H1 (cell line): Measurements from ENCODE around the gene DEFB119. TPM values are rescaled to one million over a fixed set of nuclear protein-coding genes. Genes with fewer than 3 reads are reported as not detected.

Experiments used
- CTCF ChIA-PET: fragments of 300-600 bp; sonication (Branson Sonifier 250); formaldehyde crosslinking; loops from one replicate; lab custom pipeline; 2021; ENCODE audit not compliant: partially characterized antibody; lab: Charles Lee
- POLR2A ChIA-PET: fragments of 300-600 bp; sonication (Branson Sonifier 250); formaldehyde crosslinking; loops from one replicate; lab custom pipeline; 2021; ENCODE audit warnings: inconsistent platforms; ENCODE audit not compliant: partially characterized antibody; lab: Charles Lee
- DNase-seq, 2 experiments: peaks; one replicate each; pipeline versions ENCODE4 v3.0.0 to v3.0.0-alpha.2; 2010 to 2022; ENCODE audit warnings: low spot score in 2 of 2, low read depth in 1 of 2, mixed read lengths in 1 of 2
- FAIRE-seq: peaks from 2 replicates; lab custom pipeline; 2011; peaks lifted over from hg19 to GRCh38; lab: Jason Lieb, UNC
- H2AFZ ChIP-seq: 2 replicates; pipeline ENCODE4 v1.8.1; 2012; ENCODE audit warnings: low read length, inconsistent platforms
- H2AK5ac ChIP-seq: 2 replicates; pipeline ENCODE4 v1.6.1; 2013; ENCODE audit warnings: low read depth, low read length
- H2BK120ac ChIP-seq: replicated peaks from 2 replicates; pipeline ENCODE3; 2013; ENCODE audit warnings: low read depth, low read length, inconsistent platforms
- H2BK12ac ChIP-seq: 2 replicates; pipeline ENCODE4 v1.6.1; 2013; ENCODE audit warnings: low read depth, low read length
- H2BK15ac ChIP-seq: 2 replicates; pipeline ENCODE4 v1.6.1; 2013; ENCODE audit warnings: low read length
- H2BK20ac ChIP-seq: 2 replicates; pipeline ENCODE4 v1.6.1; 2013; ENCODE audit warnings: low read length
- H2BK5ac ChIP-seq: 2 replicates; pipeline ENCODE4 v1.6.1; 2013; ENCODE audit warnings: low read depth, low read length
- H3K14ac ChIP-seq: 2 replicates; pipeline ENCODE4 v1.6.1; 2013; ENCODE audit warnings: inconsistent platforms; ENCODE audit not compliant: insufficient read length
- H3K18ac ChIP-seq: 2 replicates; pipeline ENCODE4 v1.6.1; 2013; ENCODE audit warnings: low read length; ENCODE audit errors: extremely low read depth
- H3K23ac ChIP-seq: 2 replicates; pipeline ENCODE4 v1.6.1; 2013; ENCODE audit warnings: inconsistent platforms; ENCODE audit not compliant: insufficient read length
- H3K23me2 ChIP-seq: 2 replicates; pipeline ENCODE4 v1.6.1; 2013; ENCODE audit warnings: low read depth, low read length
- H3K27ac ChIP-seq: 2 replicates; pipeline ENCODE4 v1.6.1; 2011; ENCODE audit warnings: low read depth, low read length, inconsistent platforms
- H3K27me3 ChIP-seq, 4 experiments: replicated peaks in 1 of 4; 1 replicate in 1 of 4; 2 replicates in 3 of 4; pipeline versions ENCODE4 v1.6.1 to v1.8.1; 2011 to 2013; ENCODE audit warnings: low read length in 3 of 4, mild to moderate bottlenecking in 3 of 4, inconsistent platforms in 2 of 4, mixed read lengths in 2 of 4, moderate library complexity in 1 of 4; ENCODE audit not compliant: control insufficient read depth in 3 of 4, insufficient read depth in 3 of 4; ENCODE audit errors: extremely low read depth in 1 of 4
- H3K36me3 ChIP-seq, 4 experiments: 2 replicates each; pipeline versions ENCODE4 v1.6.1 to v1.8.1; 2011 to 2013; ENCODE audit warnings: mild to moderate bottlenecking in 4 of 4, low read length in 3 of 4, moderate library complexity in 2 of 4, control low read depth in 1 of 4, inconsistent platforms in 1 of 4; ENCODE audit not compliant: insufficient read depth in 4 of 4, control insufficient read depth in 2 of 4
- H3K4ac ChIP-seq: replicated peaks from 2 replicates; pipeline ENCODE3; 2013; ENCODE audit warnings: low read length, low read depth, mixed read lengths, inconsistent platforms; ENCODE audit not compliant: insufficient read length
- H3K4me1 ChIP-seq, 4 experiments: replicated peaks in 1 of 4; 1 replicate in 1 of 4; 2 replicates in 3 of 4; pipeline versions ENCODE4 v1.6.1 to v1.8.1; 2011 to 2013; ENCODE audit warnings: low read length in 3 of 4, inconsistent platforms in 2 of 4, mixed read lengths in 1 of 4; ENCODE audit not compliant: insufficient read depth in 4 of 4, control insufficient read depth in 3 of 4
- H3K4me2 ChIP-seq, 2 experiments: 2 replicates each; pipeline versions ENCODE4 v1.6.1 to v1.8.1; 2011 to 2013; ENCODE audit warnings: low read depth in 2 of 2, low read length in 2 of 2, control low read depth in 1 of 2, inconsistent platforms in 1 of 2, mild to moderate bottlenecking in 1 of 2; ENCODE audit not compliant: insufficient read depth in 1 of 2
- H3K4me3 ChIP-seq, 4 experiments: fragments of 200-600, 300-600 bp in 1 of 4; sonication (generic), shearing (Covaris generic), sonication (Bioruptor Twin) in 1 of 4; 2 replicates each; pipeline versions ENCODE4 v1.5.1 to v1.8.1; 2011 to 2016; ENCODE audit warnings: low read length in 4 of 4, low read depth in 3 of 4, control low read depth in 2 of 4, inconsistent platforms in 2 of 4, mild to moderate bottlenecking in 2 of 4, mixed read lengths in 1 of 4, moderate library complexity in 1 of 4; ENCODE audit not compliant: insufficient read depth in 2 of 4; ENCODE audit errors: extremely low read depth in 1 of 4
- H3K56ac ChIP-seq: replicated peaks from 2 replicates; pipeline ENCODE3; 2013; ENCODE audit warnings: low read depth, mild to moderate bottlenecking, mixed read lengths, low read length, inconsistent platforms; ENCODE audit not compliant: insufficient read length
- H3K79me1 ChIP-seq: 2 replicates; pipeline ENCODE4 v1.6.1; 2013; ENCODE audit warnings: low read depth, low read length, control low read depth
- H3K79me2 ChIP-seq, 2 experiments: 2 replicates each; pipeline versions ENCODE4 v1.6.1 to v1.8.1; 2012 to 2013; ENCODE audit warnings: low read length in 2 of 2, mild to moderate bottlenecking in 2 of 2, inconsistent platforms in 1 of 2; ENCODE audit not compliant: insufficient read depth in 2 of 2, control insufficient read depth in 1 of 2
- H3K9ac ChIP-seq, 4 experiments: replicated peaks in 1 of 4; 1 replicate in 1 of 4; 2 replicates in 3 of 4; pipeline versions ENCODE4 v1.6.1 to v1.8.1; 2011 to 2013; ENCODE audit warnings: low read depth in 3 of 4, low read length in 3 of 4, control low read depth in 2 of 4, mild to moderate bottlenecking in 2 of 4, moderate library complexity in 2 of 4, inconsistent platforms in 1 of 4; ENCODE audit errors: extremely low read depth in 1 of 4
- H3K9me3 ChIP-seq, 2 experiments: 2 replicates each; pipeline versions ENCODE4 v1.6.1 to v1.8.1; 2012 to 2013; ENCODE audit warnings: mild to moderate bottlenecking in 2 of 2, moderate library complexity in 2 of 2, control low read depth in 1 of 2, inconsistent platforms in 1 of 2, low read depth in 1 of 2, low read length in 1 of 2, mixed read lengths in 1 of 2; ENCODE audit not compliant: insufficient read depth in 2 of 2
- H4K20me1 ChIP-seq, 2 experiments: replicated peaks in 1 of 2; 2 replicates each; pipeline versions ENCODE3 to v1.8.1; 2011 to 2013; ENCODE audit warnings: inconsistent platforms in 2 of 2, low read length in 2 of 2, mild to moderate bottlenecking in 1 of 2; ENCODE audit not compliant: insufficient read depth in 2 of 2, control insufficient read depth in 1 of 2
- H4K5ac ChIP-seq: 2 replicates; pipeline ENCODE4 v1.6.1; 2013; ENCODE audit warnings: low read length, low read depth, mixed read lengths, inconsistent platforms; ENCODE audit not compliant: insufficient read length
- H4K8ac ChIP-seq: 2 replicates; pipeline ENCODE4 v1.8.0; 2013; ENCODE audit warnings: mild to moderate bottlenecking, moderate library complexity, low read length, inconsistent platforms; ENCODE audit not compliant: insufficient read depth; ENCODE audit errors: extremely low read depth
- H4K91ac ChIP-seq: replicated peaks from 2 replicates; pipeline ENCODE3; 2013; ENCODE audit warnings: low read length, mixed read lengths, inconsistent platforms; ENCODE audit not compliant: insufficient read length
- ASH2L ChIP-seq: fragments of 200-600, 300-600 bp; sonication (generic); IDR thresholded peaks from one replicate; pipeline ENCODE4 v1.7.1; 2017; ENCODE audit warnings: low read length
- BCL11A ChIP-seq, 2 experiments: IDR thresholded peaks; one replicate each; pipeline ENCODE4 v1.6.1; 2011; ENCODE audit warnings: low read depth in 2 of 2, low read length in 2 of 2, mild to moderate bottlenecking in 2 of 2
- CBX8 ChIP-seq: fragments of 300-800, 300-1000 bp; sonication (generic); IDR thresholded peaks from 2 replicates; pipeline ENCODE4 v1.7.1; 2016; ENCODE audit warnings: low read depth, low read length, borderline replicate concordance
- CTBP2 ChIP-seq: IDR thresholded peaks from 2 replicates; pipeline ENCODE4 v1.7.0; 2011; ENCODE audit warnings: borderline replicate concordance, mild to moderate bottlenecking, moderate library complexity, mixed read lengths, low read length; ENCODE audit not compliant: insufficient read depth, insufficient read length
- E2F6 ChIP-seq: IDR thresholded peaks from 2 replicates; pipeline ENCODE4 v1.6.1; 2012; ENCODE audit warnings: inconsistent platforms
- EZH2 ChIP-seq: fragments of 200-600 bp; sonication (generic); IDR thresholded peaks from 2 replicates; pipeline ENCODE4 v1.7.1; 2012; ENCODE audit warnings: low read depth, mild to moderate bottlenecking, moderate library complexity, low read length, inconsistent platforms; ENCODE audit not compliant: severe bottlenecking
- GTF2F1 ChIP-seq: IDR thresholded peaks from 2 replicates; pipeline ENCODE4 v1.6.1; 2012; ENCODE audit warnings: low read depth, low read length, improper control_type of control experiment, borderline replicate concordance
- NANOG ChIP-seq: IDR thresholded peaks from 2 replicates; pipeline ENCODE4 v1.6.1; 2011; ENCODE audit warnings: low read length, low read depth, mild to moderate bottlenecking, inconsistent platforms; ENCODE audit not compliant: insufficient read depth, poor library complexity, severe bottlenecking
- NRF1 ChIP-seq: IDR thresholded peaks from 2 replicates; pipeline ENCODE4 v1.6.1; 2011; ENCODE audit warnings: mild to moderate bottlenecking, low read depth, low read length, improper control_type of control experiment
- RNF2 ChIP-seq: fragments of 200-900, 300-1000 bp; sonication (generic); IDR thresholded peaks from 2 replicates; pipeline ENCODE4 v1.7.1; 2016; ENCODE audit warnings: borderline replicate concordance, low read depth, mild to moderate bottlenecking, antibody characterized with exemption, low read length; ENCODE audit not compliant: poor library complexity, severe bottlenecking; ENCODE audit errors: missing control alignments
- SP1 ChIP-seq: IDR thresholded peaks from 2 replicates; pipeline ENCODE4 v1.6.1; 2011; ENCODE audit warnings: low read depth, low read length
- WGBS, 2 experiments: shearing (Covaris generic) in 1 of 2; methylation state at CpG; one replicate each; pipeline versions ENCODE4 v1.1.6 to v1.1.7; 2013 to 2015; ENCODE audit warnings: low lambda C conversion rate in 2 of 2, mixed read lengths in 2 of 2, inconsistent platforms in 1 of 2, low coverage in 1 of 2, missing lambda C conversion rate in 1 of 2; ENCODE audit not compliant: insufficient replicate concordance in 2 of 2, insufficient coverage in 1 of 2, insufficient read length in 1 of 2; ENCODE audit errors: extremely low coverage in 1 of 2, missing lambda C conversion rate in 1 of 2; 5-methylcytosine and 5-hydroxymethylcytosine counted together
- long read RNA-seq, 2 experiments: library from RNA in 1 of 2; library from capped mRNA in 1 of 2; stranded (forward); transcript quantifications; one replicate each; pipeline ENCODE4 v2.0.0, GENCODE V29; 2021; ENCODE audit warnings: inconsistent platforms in 1 of 2
- polyA minus RNA-seq, 3 experiments: library from RNA; depleted of rRNA, polyadenylated mRNA; stranded (reverse); fragments of >200 nt; gene quantifications; 1 replicate in 2 of 3; 2 replicates in 1 of 3; pipeline ENCODE4 v1.2.3, GENCODE V29; 2011
- polyA plus RNA-seq, 7 experiments: library from polyadenylated mRNA; depleted of rRNA in 3 of 7; stranded (reverse) in 5 of 7; unstranded in 2 of 7; fragments of >200 nt in 5 of 7; fragments of 200-250 nt in 2 of 7; gene quantifications; 1 replicate in 5 of 7; 2 replicates in 1 of 7; 4 replicates in 1 of 7; pipeline versions ENCODE4 v1.2.1 to v1.2.3, GENCODE V29; 2011 to 2013; ENCODE audit warnings: missing spikeins in 2 of 7, mixed read lengths in 2 of 7
- total RNA-seq: library from RNA; stranded (reverse); fragmentation: NEBNext Ultra II Directional; extraction: Animal tissue kit (Norgen Biotek cat#: 25700); gene quantifications from 2 replicates; pipeline ENCODE4 v1.2.1, GENCODE V29; 2021

Gene DEFB119
- total RNA-seq, result not detected in 2 replicates
- not detected in 2 replicates for polyA plus RNA-seq (2011; rRNA removed)
- polyA plus RNA-seq (2011; cell fraction: cytosol; rRNA removed), result not detected
- polyA plus RNA-seq (2011; cell fraction: nucleus; rRNA removed), result not detected
- polyA plus RNA-seq (2012, experiment 1 of 2), result not detected in 4 replicates
- polyA plus RNA-seq (2012, experiment 2 of 2), result not detected
- polyA plus RNA-seq (2013, experiment 1 of 2), result not detected
- not detected for polyA plus RNA-seq (2013, experiment 2 of 2)
- not detected in 2 replicates for polyA minus RNA-seq (2011; rRNA and poly(A)+ RNA removed)
- polyA minus RNA-seq (2011; cell fraction: cytosol; rRNA and poly(A)+ RNA removed), result not detected
- not detected for polyA minus RNA-seq (2011; cell fraction: nucleus; rRNA and poly(A)+ RNA removed)
- long read RNA-seq, experiment 1, result 0 reads
- long read RNA-seq, experiment 2, result 0 reads

GRCh38 chr20:31390490-31390889 is at the start of gene DEFB119:
Gene DEFB119, minus strand, starts transcription at chr20:31390590. Its CDS starts 107 bp downstream, at chr20:31390483.
- DNase-seq (no peak), FAIRE-seq (no peak)
- Histone ChIP-seq H3K9me3 (peaks cover 79 to 85% of the 10 kb centered on the region in 2 experiments), H3K9ac (no peak within 1 kb of the TSS), H3K4me2 (no peak within 1 kb of the TSS), H3K14ac (no peak within 1 kb of the TSS), H2AK5ac (no peak within 1 kb of the TSS), H3K23ac (no peak within 1 kb of the TSS), H2BK120ac (no peak within 1 kb of the TSS), H4K8ac (no peak within 1 kb of the TSS), H2BK12ac (no peak within 1 kb of the TSS), H3K4me1 (no peaks in the 10 kb centered on the region), H3K4ac (no peak within 1 kb of the TSS), H2BK15ac (no peak within 1 kb of the TSS), H3K18ac (no peak within 1 kb of the TSS), H2AFZ (no peak within 1 kb of the TSS), H3K36me3 (no peaks in the 10 kb centered on the region; a peak in 1 of 8 replicates), H4K20me1 (no peaks in the 10 kb centered on the region), H3K56ac (no peak within 1 kb of the TSS), H3K79me2 (no peaks in the 10 kb centered on the region), H3K27me3 (peaks cover 0 to 2% (median 0%) of the 10 kb centered on the region in 4 experiments; a peak in 1 of 7 replicates), H3K4me3 (no peak within 1 kb of the TSS), H3K79me1 (no peaks in the 10 kb centered on the region), H2BK20ac (no peak within 1 kb of the TSS), H3K27ac (no peak within 1 kb of the TSS), H3K23me2 (no peaks in the 10 kb centered on the region; the same call in 1 of the 2 replicates), H4K5ac (no peak within 1 kb of the TSS), H4K91ac (no peak within 1 kb of the TSS), H2BK5ac (no peak within 1 kb of the TSS)
- 55% methylated on average over 1 of the region's 1 CpG; no CpG with 5 or more reads in 1 of the 2 experiments for WGBS, 2 experiments
- POLR2A ChIA-PET, result no interaction called here
- CTCF ChIA-PET, result no interaction called here
- TF ChIP-seq SP1 (no peak), CBX8 (no peak), BCL11A (IDR thresholded peaks at IDR 0.05; ENCODE audit: low read depth in 2 of 2, low read length in 2 of 2) (no peak), RNF2 (no peak), CTBP2 (no peak), NANOG (no peak), GTF2F1 (no peak), ASH2L (no peak), NRF1 (no peak), EZH2 (no peak), E2F6 (no peak)
